ENCODE data around the gene ARRB1. TPM values are rescaled to one million over a fixed set of nuclear protein-coding genes. Genes with fewer than 3 reads are reported as not detected.
A peak's percentile ranks its signal among the peaks of the same experiment; 100 is the strongest.

Gene ARRB1
- total and polyA plus RNA-seq, 2 of the 13 experiments (the other 11 are each of a cell fraction or from before 2014, with no cell fraction given): 22.5 to 35.7 TPM

DNA sequence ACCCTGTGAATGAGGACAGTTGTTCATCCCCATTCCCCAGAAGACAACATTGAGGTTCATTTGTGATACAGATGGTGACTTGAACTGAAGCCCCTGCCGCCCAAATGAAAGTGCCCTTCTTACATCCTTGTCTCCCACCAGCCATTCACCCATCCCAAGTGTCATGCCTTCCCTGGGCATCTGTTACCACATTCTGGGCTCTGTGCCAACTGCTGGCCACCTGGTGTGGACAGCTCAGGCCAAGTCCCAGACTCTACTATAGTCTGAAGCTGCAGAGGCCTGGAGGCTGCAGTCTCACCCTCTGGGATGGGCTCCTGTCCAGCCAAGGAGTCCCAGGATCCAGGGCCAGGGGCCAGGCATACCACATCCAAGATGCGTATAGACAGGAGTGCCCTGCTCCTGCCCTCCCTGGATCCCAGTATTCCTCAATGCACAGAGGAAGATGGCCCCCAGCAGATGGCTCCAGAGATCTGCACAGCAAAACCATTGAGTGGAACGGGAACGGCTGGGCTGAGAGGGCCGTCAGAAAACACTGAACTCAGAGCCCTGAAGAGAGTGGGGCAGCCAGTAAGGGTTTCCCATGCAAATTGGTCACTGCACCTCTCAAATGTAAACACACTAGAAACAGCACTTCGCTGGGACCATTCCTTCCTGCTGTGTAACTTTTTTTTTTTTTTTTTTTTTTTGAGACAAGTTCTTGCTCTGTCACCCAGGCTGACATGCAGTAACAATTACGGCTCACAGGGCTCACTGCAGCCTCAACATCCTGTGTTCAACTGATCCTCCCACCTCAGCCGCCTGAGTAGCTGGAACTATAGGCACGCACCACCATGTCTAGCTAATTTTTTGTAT is 22.8 kb downstream of the ARRB1 start (continued):
- peak; percentile 77; the same call in 1 of the 2 replicates for TF ChIP-seq TGIF2 (CRISPR knock-in tag; IDR thresholded peaks at IDR 0.05)
- 0 out of 3 replicates have a peak, but pooled peaks have one; percentile 30 for TF ChIP-seq MXI1 (IDR thresholded peaks at IDR 0.05; ENCODE audit: borderline replicate concordance, low read depth, low read length)
- TF ChIP-seq, protein P1, sequence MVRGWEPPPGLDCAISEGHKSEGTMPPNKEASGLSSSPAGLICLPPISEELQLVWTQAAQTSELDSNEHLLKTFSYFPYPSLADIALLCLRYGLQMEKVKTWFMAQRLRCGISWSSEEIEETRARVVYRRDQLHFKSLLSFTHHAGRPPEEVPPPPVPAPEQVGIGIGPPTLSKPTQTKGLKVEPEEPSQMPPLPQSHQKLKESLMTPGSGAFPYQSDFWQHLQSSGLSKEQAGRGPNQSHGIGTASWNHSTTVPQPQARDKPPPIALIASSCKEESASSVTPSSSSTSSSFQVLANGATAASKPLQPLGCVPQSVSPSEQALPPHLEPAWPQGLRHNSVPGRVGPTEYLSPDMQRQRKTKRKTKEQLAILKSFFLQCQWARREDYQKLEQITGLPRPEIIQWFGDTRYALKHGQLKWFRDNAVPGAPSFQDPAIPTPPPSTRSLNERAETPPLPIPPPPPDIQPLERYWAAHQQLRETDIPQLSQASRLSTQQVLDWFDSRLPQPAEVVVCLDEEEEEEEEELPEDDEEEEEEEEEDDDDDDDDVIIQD (CRISPR knock-in tag; IDR thresholded peaks at IDR 0.05; ENCODE audit: low read depth): no peak
- TF ChIP-seq, protein P2, sequence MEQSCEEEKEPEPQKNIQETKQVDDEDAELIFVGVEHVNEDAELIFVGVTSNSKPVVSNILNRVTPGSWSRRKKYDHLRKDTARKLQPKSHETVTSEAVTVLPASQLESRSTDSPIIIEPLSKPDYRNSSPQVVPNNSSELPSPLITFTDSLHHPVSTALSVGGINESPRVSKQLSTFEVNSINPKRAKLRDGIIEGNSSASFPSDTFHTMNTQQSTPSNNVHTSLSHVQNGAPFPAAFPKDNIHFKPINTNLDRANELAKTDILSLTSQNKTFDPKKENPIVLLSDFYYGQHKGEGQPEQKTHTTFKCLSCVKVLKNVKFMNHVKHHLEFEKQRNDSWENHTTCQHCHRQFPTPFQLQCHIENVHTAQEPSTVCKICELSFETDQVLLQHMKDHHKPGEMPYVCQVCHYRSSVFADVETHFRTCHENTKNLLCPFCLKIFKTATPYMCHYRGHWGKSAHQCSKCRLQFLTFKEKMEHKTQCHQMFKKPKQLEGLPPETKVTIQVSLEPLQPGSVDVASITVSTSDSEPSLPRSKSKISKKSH (CRISPR knock-in tag; IDR thresholded peaks at IDR 0.05; ENCODE audit: borderline replicate concordance): peak; percentile 58; the same call in 1 of the 2 replicates
- no peak for TF ChIP-seq KMT2A (CRISPR knock-in tag; IDR thresholded peaks at IDR 0.05)
- no peak for TF ChIP-seq ZMAT3 (CRISPR knock-in tag; conservative IDR thresholded peaks at IDR 0.05)
- peak; percentile 93 for TF ChIP-seq STAG1 (CRISPR knock-in tag; IDR thresholded peaks at IDR 0.05)

DNA sequence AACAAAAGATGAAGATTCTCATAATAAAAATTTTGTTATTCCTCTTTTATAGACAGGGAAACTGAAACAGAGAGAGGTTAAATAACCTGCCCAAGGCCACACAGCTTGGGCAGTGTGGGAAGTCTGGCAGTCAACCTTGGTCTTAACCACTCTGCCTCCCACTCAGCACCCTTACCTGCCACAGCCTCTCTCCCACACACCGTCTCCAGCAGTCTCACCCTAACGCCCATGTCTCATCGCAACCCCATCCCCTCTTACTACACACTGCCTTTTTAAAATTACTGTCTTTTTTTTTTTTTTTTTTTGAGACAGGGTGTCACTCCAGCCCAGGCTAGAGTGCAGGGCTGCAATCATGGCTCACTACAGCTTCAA is 25.0 kb downstream of the ARRB1 start:
- ChIA-PET CTCF (ENCODE audit: low intra/inter-chr PET ratio, low total read pairs) (no interaction called here), POLR2A (no interaction called here)
- H3K4me1 ChIP-seq (ENCODE audit: insufficient read depth, low read length): peaks cover 64% of the 10 kb centered on the region
- H3K9ac ChIP-seq (ENCODE audit: insufficient read depth, low read depth, low read length): no peak overlapping the region
- FAIRE-seq: no peak
- intact Hi-C loops (cut with micrococcal nuclease; ENCODE audit: unreplicated experiment): no loop called here
- H3K79me2 ChIP-seq (ENCODE audit: insufficient read depth, low read length): peaks cover 26% of the 10 kb centered on the region
- in situ Hi-C loops (cut with HindIII; ENCODE audit: extremely low pct_ligation_motif_present, low pct_unique_long_range_greater_than_20kb): loop anchor here (5.0 kb wide), 1 partner anchor 56 kb away; no protein-coding TSS in a partner anchor
- peaks cover 2 to 5% of the 10 kb centered on the region in 2 experiments; a peak in 3 of 5 replicates for H3K36me3 ChIP-seq (replicated peaks in 1 of 2; ENCODE audit: control insufficient read depth in 1 of 2, insufficient read depth in 2 of 2, low read length in 2 of 2)
- no peaks in the 10 kb centered on the region for H3K27me3 ChIP-seq (ENCODE audit: control insufficient read depth in 1 of 2, insufficient read depth in 2 of 2, low read length in 2 of 2)
- H4K20me1 ChIP-seq (ENCODE audit: insufficient read depth, low read length): peaks cover 25% of the 10 kb centered on the region
- H3K4me2 ChIP-seq (ENCODE audit: low read depth, low read length): no peak overlapping the region
- H3K4me3 ChIP-seq (replicated peaks in 1 of 3; ENCODE audit: insufficient read depth in 1 of 3, low read depth in 2 of 3, low read length in 3 of 3): no peak overlapping the region
- no peak overlapping the region for H3K27ac ChIP-seq (ENCODE audit: extremely low read length, insufficient read depth, low read length)
- no peak for TF ChIP-seq ISL2 (CRISPR knock-in tag; IDR thresholded peaks at IDR 0.05)
- TF ChIP-seq ATM (IDR thresholded peaks at IDR 0.05; ENCODE audit: borderline replicate concordance): no peak
- no peak for TF ChIP-seq ZNF224 (CRISPR knock-in tag; IDR thresholded peaks at IDR 0.05)
- TF ChIP-seq IKZF1 (IDR thresholded peaks at IDR 0.05): no peak
- no peak for TF ChIP-seq ZNF674 (CRISPR knock-in tag; IDR thresholded peaks at IDR 0.05; ENCODE audit: low read depth)
- no peak for DNase-seq (ENCODE audit: low spot score)
- ATAC-seq: no peak
- no peak overlapping the region for H2AFZ ChIP-seq (ENCODE audit: low read length)
- no TSS peak for BruUV-seq (replicated peaks)
- H3K9me3 ChIP-seq (ENCODE audit: low read length): no peaks in the 10 kb centered on the region
- WGBS (ENCODE audit: low lambda C conversion rate): 96% methylated on average over 3 of the region's 3 CpGs
